SIG-M5 (cell line): ENCODE results near the gene MAF.

Source experiments
- DNase-seq: peaks from one replicate; lab custom pipeline; 2025; lab: John Stamatoyannopoulos, UW

The MAF gene

DNA sequence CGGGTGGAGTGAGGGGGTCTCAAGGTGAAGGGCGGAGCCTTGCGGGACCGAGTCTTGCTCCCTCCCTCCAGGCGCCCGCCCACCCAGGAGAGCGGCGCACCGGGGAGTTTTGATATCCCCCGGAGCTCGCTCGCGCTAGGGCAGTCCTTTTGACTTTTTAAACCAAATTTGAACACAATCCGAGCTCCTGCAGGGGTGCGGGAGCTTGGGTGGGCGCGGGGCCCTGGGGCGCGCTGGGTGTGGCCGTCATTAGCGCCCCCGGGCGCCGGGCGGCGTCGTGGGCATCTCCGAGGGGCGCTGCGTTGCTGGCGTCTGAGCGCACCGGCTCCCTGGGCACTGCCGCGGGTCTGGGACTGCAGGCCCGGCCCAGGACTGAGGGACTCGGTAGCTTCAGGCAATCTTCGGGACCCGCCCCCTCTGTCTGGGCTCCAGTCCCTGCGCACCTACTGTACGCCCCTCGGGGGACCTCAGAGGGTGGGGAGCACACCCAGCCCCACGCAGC is 10.9 kb downstream of the MAF start:
- DNase-seq = no peak

DNA sequence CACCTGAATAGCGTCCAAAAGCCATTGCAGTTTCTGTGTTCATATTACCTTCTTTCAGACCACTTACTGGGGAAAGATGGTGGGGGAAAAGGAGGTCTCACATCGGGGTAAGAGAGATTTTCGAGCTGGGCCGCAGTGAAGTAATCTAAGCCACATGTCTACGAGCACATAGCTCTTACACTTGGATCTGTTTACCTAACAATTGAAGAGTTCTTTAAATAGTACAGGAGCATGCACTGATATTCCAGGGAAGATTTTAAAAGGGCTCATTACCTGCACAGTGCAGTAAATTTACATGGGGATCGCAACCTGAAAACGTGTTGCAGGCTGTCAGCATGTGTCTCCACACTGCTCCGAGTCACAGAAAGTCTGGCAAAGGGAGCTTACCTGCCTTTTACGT is 12.6 kb downstream of the MAF start:
- DNase-seq = no peak

DNA sequence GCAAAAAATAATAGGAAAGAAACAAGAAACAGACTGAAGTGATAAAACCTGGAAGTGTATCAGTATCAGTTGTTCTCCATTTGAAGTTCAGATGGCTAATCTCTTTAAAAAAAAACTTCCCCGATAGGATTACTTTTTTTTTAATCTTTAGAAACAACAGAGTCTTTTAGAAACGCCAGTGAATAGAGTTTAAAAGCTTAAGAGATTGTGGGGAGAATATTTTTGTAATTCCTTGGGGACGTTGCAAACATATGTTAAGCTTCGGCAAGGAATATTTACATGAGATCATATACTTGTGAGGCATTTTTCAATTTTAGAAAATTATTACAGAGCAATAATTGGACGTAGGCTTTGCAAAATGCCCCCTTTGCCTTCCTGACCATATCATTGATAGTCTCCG is 13.2 kb downstream of the MAF start:
- no peak for DNase-seq

DNA sequence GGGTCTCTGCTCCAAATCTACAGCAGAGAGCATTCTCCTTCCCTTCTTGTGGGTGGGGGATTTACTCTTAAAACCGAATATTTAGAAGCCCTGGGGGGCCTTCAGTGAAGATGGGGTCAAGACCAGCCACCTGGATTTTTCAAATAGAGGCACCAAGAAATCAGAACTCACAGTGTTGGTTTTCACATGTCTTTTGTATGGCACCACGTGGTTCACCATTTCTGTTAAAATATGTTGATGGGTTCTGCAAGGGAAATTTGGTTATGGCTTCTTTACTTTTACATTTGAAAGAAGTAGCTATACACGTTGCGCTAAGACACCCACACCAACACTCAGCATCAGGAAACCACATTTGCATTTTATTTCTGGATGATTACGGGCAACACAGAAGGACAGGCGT is 17.7 kb downstream of the MAF start:
- DNase-seq = no peak

DNA sequence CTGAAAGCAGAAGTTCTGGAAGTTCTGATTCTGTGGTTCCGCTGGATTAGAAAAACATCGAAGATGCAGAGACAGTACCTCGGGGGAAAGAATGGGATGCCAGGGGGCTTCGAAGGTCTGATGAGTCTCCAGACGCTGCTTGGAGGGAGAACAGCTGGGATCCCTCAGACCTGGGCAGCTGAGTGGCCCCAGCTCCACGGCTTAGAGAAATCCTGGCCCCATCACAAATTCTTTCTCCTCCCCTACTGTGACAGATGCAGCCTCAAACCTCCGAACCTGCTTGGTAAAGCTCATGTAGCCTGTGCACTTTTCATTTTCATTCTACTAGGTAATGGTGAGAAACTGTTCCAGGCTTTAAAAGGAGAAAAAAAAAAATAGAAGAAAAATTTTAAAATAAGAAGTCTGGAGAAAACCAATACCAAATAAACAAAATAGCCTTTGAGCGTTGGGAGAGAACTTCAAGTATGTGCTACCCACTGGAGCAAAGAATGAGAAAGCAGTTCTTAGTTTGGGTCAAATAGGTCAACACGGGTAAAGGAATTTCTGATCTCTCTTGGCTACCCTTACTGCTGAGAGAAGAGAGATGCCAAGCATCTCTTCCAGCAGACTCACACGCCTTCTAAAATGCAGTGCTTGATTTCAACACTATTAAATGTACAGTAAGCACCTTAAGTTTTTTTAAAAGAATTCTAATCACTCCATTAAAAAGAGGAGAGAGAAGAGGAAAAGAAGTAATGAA is 19.9 kb downstream of the MAF start:
- DNase-seq = no peak

DNA sequence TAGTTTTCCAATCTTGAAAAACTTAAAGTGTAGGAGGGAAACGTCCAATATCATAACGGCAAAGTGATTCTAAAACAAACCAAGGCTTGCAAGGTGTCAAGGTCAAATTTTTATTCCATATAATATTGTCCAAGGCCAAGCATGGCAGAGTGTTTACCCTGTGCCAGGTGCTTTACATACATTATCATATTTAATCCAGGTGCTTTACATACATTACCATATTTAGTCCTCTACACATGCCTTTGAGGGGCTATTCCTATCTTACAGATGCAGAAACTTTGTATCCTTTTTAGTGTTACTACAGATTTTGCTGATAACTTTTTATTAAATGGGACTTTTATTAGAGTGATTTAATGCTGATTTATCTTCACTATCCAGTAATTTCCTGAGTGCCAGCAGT is 23.9 kb downstream of the MAF start:
- DNase-seq = no peak

DNA sequence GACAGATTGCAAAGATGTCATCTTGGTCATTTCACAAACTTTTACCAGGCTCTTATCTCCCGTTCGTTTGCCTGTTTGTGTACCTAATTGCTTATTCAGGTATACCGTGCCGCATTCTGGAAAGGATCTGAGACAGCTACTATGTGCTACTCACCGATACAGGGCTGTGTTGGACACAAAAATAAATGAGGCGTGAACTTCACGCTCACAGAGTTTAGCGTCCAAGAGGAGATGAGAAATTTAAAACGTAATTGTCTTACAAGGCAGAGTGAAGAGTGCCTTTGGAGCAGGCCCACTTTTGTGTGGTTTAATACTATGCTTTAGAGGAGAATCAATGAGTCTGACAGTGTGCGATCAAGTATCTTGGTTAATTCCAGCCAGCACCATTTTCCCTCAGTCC is 26.7 kb downstream of the MAF start:
- no peak for DNase-seq

DNA sequence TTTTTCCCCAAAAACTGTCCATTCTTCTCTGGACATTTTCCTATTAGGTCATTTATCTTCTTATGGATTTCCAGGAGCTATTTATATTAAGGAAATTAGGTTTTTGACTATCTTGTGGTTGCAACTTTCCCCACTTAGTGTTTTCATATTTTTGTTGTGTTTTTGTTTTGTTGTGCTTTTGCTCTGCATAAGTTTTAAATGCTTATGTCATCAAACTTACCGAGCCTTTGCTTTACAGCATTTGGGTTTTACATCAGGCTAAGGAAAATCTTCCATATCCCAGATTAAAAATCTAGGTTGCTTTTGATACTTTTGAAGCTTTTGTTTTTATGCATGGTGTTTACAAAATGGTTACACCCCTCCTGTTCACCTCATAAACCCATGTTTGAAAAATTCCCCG is 27.5 kb downstream of the MAF start:
- no peak for DNase-seq

DNA sequence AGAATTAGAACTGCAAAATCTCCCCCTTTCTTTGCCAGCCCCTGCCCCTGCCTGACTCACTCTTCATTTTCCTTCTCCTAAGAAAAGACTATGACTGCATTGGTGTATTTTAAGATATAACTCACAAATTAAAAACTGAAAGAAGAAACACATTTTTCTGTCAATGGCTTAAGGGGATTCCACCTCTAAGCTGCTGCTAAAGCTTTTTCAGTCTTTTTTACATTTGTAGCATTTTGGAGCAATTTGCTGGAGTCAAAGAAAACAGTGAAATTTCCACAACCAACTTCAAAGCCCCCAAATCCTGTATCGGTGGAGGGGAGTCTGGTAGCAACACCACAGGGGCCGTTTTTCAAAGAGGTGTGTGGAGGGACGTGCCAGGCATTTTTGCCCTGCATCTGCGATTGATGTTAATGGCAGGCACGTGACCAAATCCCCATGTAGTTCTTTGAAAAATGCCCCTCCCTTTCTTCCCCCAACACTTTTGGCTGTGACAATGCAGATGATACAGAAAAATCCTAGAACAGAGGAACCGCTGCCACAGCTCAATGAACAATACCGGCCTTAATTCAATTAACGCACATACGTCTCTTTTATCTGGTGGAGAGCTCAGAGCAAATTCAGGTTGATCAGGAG is 28.5 kb downstream of the MAF start:
- DNase-seq = no peak

DNA sequence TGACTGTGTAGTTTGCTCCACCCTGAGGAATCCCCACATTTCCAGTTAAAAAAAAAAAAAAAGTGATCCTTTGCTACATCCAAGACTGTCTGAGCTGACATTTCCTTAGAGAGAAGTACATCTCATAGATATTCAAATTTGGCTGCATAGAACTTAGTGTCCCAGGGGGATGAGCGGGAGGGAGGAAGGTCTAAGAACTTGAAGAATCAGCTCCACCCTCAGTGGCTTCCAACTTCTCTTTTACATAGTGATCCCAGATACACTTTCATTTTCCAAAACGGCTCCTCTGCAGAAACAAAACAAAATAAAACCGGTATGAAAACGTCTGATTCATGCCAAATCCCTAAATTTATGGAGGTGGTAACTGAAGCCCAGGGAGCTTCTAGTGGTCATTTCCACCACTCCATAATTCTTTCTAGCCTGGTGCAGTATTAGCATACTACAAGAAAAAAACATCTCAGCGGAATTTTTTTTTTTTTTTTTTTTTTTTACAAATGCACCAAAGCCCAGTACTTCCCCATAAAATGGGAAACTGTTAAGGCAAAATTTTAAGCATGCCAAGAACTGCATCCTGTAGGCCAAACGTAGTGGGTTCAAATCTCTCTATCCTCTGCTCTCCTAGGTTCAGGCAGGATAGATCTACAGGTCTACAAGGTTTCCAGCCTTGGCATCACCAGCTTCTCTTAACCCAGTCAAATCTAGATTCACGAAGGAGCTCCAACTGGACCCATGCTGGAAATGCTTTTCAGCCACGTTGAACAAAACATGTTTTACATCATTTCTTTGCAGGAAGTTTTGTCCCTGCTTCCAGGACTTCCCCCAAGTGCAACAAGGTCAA is 29.3 kb downstream of the MAF start:
- DNase-seq = no peak

DNA sequence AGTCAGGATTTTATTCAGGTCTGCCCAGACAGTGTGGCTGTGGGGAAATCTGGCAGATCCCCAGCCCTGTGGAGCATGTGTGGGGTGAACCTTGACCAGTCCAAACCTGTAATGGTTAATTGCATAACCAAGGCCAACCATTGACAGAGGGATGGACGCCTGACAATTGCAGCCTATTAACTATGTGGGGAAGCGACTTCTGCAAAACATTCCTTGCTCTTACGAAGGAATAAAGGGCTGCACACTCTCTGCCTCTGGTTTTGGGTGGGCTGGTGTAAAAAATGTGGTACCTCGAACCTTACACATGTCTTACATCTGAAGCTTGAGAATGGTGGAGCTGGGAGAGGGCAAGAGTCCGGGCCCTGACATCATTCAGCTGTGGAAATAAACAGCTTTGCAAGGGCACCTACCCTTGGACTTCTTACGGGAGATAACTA is 35.8 kb downstream of the MAF start:
- DNase-seq = no peak

DNA sequence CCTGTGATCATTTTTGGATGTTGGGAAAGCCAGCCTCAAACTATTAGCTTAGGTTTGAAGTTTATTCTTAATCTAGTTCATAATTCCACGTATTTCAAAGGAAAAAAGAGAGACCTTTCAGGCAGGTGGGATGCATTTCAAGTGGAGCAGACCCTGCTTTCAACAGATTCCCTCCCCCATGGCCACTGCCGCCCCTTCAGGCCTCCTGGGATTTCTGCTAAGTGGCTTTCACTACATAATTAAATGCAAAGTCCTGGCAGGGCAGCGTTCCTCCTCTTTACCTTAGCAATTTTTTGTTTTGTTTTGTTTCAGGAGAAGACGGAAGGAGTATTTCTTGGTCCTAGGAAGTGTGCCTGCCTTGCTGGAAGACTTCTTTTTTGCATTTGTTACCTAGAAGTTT is 36.6 kb downstream of the MAF start:
- no peak for DNase-seq

DNA sequence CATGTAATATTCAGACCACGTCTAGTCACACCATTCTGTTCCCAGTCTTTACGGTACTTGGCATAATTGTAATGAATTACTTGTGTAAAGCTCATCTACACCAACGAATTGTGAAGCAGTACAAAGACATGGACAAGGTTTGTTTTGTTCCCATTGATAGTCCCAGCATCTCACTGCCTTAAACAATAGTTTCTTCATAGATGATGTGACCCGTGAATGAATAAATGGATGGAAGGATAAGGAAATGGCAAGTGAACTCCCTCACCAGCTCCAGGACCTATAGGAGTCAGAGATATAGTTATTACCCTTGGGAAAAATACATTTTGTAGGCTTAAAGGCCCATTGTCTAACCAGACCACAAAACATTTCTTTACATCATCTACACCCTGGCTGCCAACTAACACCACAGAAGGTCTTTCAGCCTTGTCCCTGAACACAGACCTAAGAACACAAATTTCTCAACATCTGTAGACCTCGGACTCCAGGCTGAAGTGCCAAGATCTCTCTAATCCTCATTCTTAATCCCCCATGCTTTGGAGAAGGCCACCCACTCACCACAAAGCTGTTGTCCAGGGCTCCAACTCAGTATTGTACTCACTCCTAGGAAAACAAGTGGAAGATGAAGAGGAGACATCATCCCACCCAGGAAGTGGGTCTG is 38.2 kb downstream of the MAF start:
- no peak for DNase-seq

DNA sequence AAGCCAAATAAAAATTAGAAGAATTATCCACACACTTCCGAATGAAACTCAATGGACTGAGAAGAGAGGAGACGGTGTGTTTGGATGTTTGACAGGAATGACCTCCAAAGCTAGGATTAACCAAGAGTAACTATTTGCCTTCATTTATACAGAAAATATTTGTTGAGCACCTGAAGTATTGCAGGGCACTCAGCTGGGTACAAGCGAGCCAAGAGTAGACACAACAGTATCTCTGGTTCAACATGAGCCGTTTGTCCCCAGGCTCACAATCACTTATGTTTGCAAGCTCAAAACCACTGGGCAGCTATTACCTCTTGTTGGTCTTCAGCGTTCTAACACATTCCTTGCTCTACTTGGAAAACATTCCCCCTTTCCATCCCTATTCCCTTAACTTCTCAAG is 38.8 kb downstream of the MAF start:
- DNase-seq = no peak

DNA sequence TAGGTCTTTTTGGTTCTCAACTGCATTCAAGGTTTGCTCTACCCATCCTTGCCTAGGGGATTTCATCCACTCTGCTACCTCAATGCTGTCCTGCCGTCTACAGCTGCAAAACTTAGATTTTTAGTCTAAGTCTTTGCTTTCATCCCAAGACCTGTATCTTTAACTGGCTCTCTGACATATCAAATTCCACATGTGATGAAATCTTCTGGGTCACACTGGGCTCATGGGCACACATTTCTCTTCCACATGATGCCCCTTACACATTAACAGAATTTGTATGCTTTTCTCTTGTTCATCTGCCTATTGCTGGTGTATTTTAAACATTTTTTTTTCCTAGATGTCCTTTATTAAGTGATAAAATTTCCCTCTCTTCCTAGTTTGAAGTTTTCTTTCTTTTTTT is 39.6 kb downstream of the MAF start:
- no peak for DNase-seq

DNA sequence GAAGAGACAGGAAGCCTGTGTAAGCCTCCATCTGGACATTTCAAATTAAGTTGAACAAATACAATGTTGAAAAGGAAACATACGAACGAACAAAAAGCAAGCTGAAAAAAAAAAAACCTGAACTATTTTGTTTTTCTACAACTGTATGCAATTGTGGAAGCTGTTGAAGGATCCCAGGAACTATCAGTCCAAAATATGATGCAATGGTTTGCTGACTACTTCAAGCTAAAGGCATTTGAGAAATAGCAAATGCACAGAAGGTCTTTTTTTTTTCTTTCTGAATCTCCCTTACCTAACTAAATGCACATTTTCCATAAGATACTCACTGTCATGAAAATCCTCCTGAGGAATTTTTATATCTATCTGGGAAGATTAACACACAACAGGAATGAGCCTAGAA is 40.2 kb downstream of the MAF start:
- no peak for DNase-seq

DNA sequence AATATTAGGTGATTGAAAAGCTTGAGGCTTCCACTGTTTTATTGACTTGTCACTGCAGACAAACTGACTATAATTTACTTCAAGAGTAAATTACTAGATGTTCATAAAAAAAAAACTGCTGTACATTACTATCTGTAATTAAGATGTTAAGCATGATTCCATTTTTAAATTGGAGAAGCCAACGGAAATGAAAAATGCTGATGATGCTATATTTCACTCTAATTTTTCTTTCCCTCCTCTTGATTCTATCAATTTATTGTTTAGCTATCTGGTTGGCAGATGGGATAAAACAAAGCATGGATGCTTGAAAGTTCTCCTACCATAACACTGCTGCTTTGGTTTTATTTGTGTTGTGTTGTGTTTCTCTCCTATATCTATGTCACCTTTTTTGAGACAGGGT is 41.0 kb downstream of the MAF start:
- no peak for DNase-seq

DNA sequence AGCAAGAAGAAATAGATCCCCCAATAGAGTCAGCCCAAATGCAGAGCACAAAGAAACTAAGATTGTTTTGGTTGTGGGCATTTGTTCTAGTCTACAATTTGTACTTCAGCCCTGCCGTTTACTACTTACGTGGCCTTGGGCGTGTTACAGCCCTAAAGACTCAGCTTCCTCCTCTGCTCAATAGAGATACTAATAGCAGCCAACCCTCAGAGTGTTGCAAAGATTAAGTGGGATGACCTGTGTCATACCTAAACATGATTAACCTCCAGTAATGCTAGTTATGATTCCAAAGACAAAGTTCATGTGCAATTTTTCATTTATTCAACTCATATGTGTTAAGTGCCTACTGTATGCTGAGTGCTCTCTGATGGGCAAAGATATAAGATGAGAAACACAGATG is 43.1 kb downstream of the MAF start:
- no peak for DNase-seq

DNA sequence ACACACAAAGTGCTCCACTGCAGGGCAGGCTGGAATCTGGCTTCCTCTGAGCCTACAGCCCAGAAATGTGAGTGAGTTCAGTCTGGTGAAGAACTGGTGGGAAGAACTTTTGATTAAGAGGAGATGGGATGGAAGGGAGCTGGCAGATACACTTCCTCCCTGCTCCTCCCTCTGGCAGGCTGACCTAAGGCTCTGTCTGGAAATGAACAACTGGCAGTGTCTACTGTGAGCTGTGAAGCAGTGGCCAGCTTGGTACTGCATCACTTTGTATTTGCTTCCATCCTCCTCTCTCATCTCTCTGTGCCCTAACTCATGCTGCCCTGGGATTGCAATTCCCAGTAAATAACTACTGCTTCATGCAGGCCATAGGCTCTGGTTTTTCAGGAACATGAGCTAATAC is 45.6 kb downstream of the MAF start:
- DNase-seq = no peak

DNA sequence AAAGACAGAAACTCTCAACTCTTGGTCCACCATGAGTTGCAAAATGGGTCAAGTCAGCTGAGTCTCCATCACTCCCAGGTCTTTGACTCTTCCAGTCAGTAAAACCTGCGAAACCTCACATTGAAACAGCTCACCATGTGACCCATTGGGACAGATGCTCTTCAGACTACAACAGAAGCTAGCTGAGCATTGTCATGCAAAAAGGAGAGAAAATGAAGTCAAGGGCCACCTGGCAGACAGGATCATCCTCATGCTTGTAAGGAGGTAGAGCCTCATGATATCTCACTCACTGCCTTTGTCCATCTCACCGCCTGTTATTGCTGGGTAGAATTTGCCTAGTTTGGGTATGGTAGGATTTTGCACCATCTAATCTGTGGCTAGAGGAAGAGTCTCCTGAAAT is 50.2 kb downstream of the MAF start:
- DNase-seq = no peak

DNA sequence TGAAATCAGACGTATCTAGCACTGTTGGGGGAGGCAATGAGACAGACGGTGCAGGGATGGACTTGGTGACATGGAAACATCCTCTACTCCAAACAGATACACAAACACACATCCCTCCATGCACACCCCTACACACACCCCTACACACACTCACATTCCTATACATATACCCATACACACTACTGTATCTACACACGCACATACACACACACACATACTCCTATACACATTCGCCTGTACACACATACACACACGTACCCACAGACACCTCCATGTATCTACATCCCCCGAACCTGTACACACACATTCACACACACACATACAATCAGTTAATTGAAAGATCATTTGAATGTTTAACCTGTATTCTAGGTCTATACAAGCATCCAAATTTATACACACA is 53.5 kb downstream of the MAF start:
- DNase-seq = no peak
